WTC11 (cell line): ENCODE measurements around the gene ZBTB44. TPM values are rescaled to one million over a fixed set of nuclear protein-coding genes. Genes with fewer than 3 reads are reported as not detected.
A peak's percentile ranks its signal among the peaks of the same experiment; 100 is the strongest.

ENCODE experiments used
- ATAC-seq: fragments of 200-7000 bp; cut with Tn5 transposase; 2 replicates; pipeline ENCODE4 v1.10.0; 2021; ENCODE audit warnings: mild to moderate bottlenecking, moderate library complexity
- CTCF ChIA-PET: fragments of 300-600 bp; sonication (Branson Sonifier 250); formaldehyde crosslinking; loops from one replicate; lab custom pipeline; 2021; ENCODE audit warnings: antibody characterized with exemption; lab: Charles Lee
- POLR2A ChIA-PET: fragments of 350-600 bp; sonication (Branson Sonifier 250); formaldehyde crosslinking; loops from one replicate; lab custom pipeline; 2021; ENCODE audit warnings: antibody characterized with exemption; lab: Charles Lee
- DNase-seq: peaks from one replicate; pipeline ENCODE4 v3.0.0; 2021; ENCODE audit warnings: low spot score
- H3K27ac Mint-ChIP-seq: 2 replicates; pipeline ENCODE4 v1.8.0; 2021; ENCODE audit warnings: mixed read lengths
- H3K27me3 Mint-ChIP-seq: 2 replicates; pipeline ENCODE4 v1.8.0; 2021; ENCODE audit warnings: low read depth, mild to moderate bottlenecking, moderate library complexity, mixed read lengths
- H3K36me3 Mint-ChIP-seq: 2 replicates; pipeline ENCODE4 v1.8.0; 2021; ENCODE audit warnings: mixed read lengths
- H3K4me1 Mint-ChIP-seq: 2 replicates; pipeline ENCODE4 v1.8.0; 2022; ENCODE audit warnings: mixed read lengths
- H3K4me3 Mint-ChIP-seq: 2 replicates; pipeline ENCODE4 v1.8.0; 2021; ENCODE audit warnings: mild to moderate bottlenecking, moderate library complexity, mixed read lengths
- H3K9me3 Mint-ChIP-seq: 2 replicates; pipeline ENCODE4 v1.8.0; 2021; ENCODE audit warnings: mixed read lengths
- CREB1 ChIP-seq: sonication (generic); formaldehyde crosslinking; IDR thresholded peaks from 2 replicates; pipeline ENCODE4 v1.8.0; 2023; ENCODE audit warnings: mild to moderate bottlenecking, missing genetic modification reagents
- CREM ChIP-seq: sonication (generic); formaldehyde crosslinking; IDR thresholded peaks from 2 replicates; pipeline ENCODE4 v1.8.1; 2022; ENCODE audit warnings: mild to moderate bottlenecking, missing genetic modification reagents, moderate library complexity
- EMX1 ChIP-seq: fragments of 250-450 bp; sonication (Bioruptor Pico); IDR thresholded peaks from 2 replicates; pipeline ENCODE4 v1.8.0; 2021; ENCODE audit warnings: mild to moderate bottlenecking
- ESRRA ChIP-seq: sonication (generic); formaldehyde crosslinking; IDR thresholded peaks from 2 replicates; pipeline ENCODE4 v1.8.1; 2022; ENCODE audit warnings: mild to moderate bottlenecking, missing genetic modification reagents, borderline replicate concordance
- FOXJ3 ChIP-seq: sonication (generic); formaldehyde crosslinking; IDR thresholded peaks from 2 replicates; pipeline ENCODE4 v1.9.0; 2021; ENCODE audit warnings: missing genetic modification reagents, mild to moderate bottlenecking, borderline replicate concordance
- GABPB1 ChIP-seq: sonication (generic); formaldehyde crosslinking; IDR thresholded peaks from 2 replicates; pipeline ENCODE4 v1.8.1; 2023; ENCODE audit warnings: mild to moderate bottlenecking, missing genetic modification reagents
- GRHL2 ChIP-seq: fragments of 250-450 bp; sonication (Bioruptor Pico); IDR thresholded peaks from 2 replicates; pipeline ENCODE4 v1.8.0; 2022; ENCODE audit warnings: mild to moderate bottlenecking, moderate library complexity; ENCODE audit not compliant: insufficient replicate concordance, severe bottlenecking
- HMGA2 ChIP-seq: fragments of 250-450 bp; sonication (Bioruptor Pico); IDR thresholded peaks from 2 replicates; pipeline ENCODE4 v1.4.0; 2021; ENCODE audit warnings: mild to moderate bottlenecking, moderate library complexity
- JUN ChIP-seq: sonication (generic); formaldehyde crosslinking; IDR thresholded peaks from 2 replicates; pipeline ENCODE4 v1.8.0; 2023; ENCODE audit warnings: mild to moderate bottlenecking, missing genetic modification reagents
- KAT7 ChIP-seq: sonication (generic); formaldehyde crosslinking; IDR thresholded peaks from 2 replicates; pipeline ENCODE4 v1.8.1; 2023; ENCODE audit warnings: missing genetic modification reagents, mild to moderate bottlenecking, borderline replicate concordance
- NFYB ChIP-seq: sonication (generic); formaldehyde crosslinking; conservative IDR thresholded peaks from 2 replicates; pipeline ENCODE4 v1.8.0; 2022; ENCODE audit warnings: low read depth, missing genetic modification reagents
- TCF7 ChIP-seq: sonication (generic); formaldehyde crosslinking; IDR thresholded peaks from 2 replicates; pipeline ENCODE4 v1.8.0; 2022; ENCODE audit warnings: mild to moderate bottlenecking, low read depth, missing genetic modification reagents, moderate library complexity
- TEAD1 ChIP-seq: sonication (generic); formaldehyde crosslinking; IDR thresholded peaks from 2 replicates; pipeline ENCODE4 v1.8.0; 2022; ENCODE audit warnings: mild to moderate bottlenecking, missing genetic modification reagents
- ZBTB21 ChIP-seq: sonication (generic); formaldehyde crosslinking; IDR thresholded peaks from 2 replicates; pipeline ENCODE4 v1.8.1; 2023; ENCODE audit warnings: mild to moderate bottlenecking, missing genetic modification reagents, borderline replicate concordance
- ZNF121 ChIP-seq: sonication (generic); formaldehyde crosslinking; IDR thresholded peaks from 2 replicates; pipeline ENCODE4 v1.8.0; 2023; ENCODE audit warnings: missing genetic modification reagents
- ZNF317 ChIP-seq: sonication (generic); formaldehyde crosslinking; IDR thresholded peaks from 2 replicates; pipeline ENCODE4 v1.8.1; 2023; ENCODE audit warnings: low read depth, mild to moderate bottlenecking, moderate library complexity, missing genetic modification reagents, borderline replicate concordance
- ZNF423 ChIP-seq: fragments of 250-450 bp; sonication (Bioruptor Pico); IDR thresholded peaks from 2 replicates; pipeline ENCODE4 v2.1.2; 2022; ENCODE audit warnings: mild to moderate bottlenecking, moderate library complexity
- ZNF671 ChIP-seq: fragments of 250-450 bp; sonication (Bioruptor Pico); IDR thresholded peaks from 2 replicates; pipeline ENCODE4 v1.8.0; 2021; ENCODE audit warnings: mild to moderate bottlenecking
- total RNA-seq: library from RNA; stranded (reverse); gene quantifications from 3 replicates; pipeline ENCODE4 v1.2.3, GENCODE V29; 2021
- TF ChIP-seq, protein P1 (sequence below): fragments of 250-450 bp; sonication (Bioruptor Pico); IDR thresholded peaks from 2 replicates; pipeline ENCODE4 v1.9.0; 2021; ENCODE audit warnings: mild to moderate bottlenecking, borderline replicate concordance
- TF ChIP-seq, protein P2 (sequence below): sonication (generic); formaldehyde crosslinking; IDR thresholded peaks from 2 replicates; pipeline ENCODE4 v1.8.1; 2022; ENCODE audit warnings: low read depth, mild to moderate bottlenecking, moderate library complexity, missing genetic modification reagents, borderline replicate concordance
- TF ChIP-seq, protein P3 (sequence below): sonication (generic); formaldehyde crosslinking; IDR thresholded peaks from 2 replicates; pipeline ENCODE4 v1.8.1; 2023; ENCODE audit warnings: mild to moderate bottlenecking, missing genetic modification reagents, moderate library complexity
- TF ChIP-seq, protein P4 (sequence below): sonication (generic); formaldehyde crosslinking; IDR thresholded peaks from 2 replicates; pipeline ENCODE4 v1.8.0; 2023; ENCODE audit warnings: missing genetic modification reagents, mild to moderate bottlenecking, borderline replicate concordance
- TF ChIP-seq, protein P5 (sequence below): sonication (generic); formaldehyde crosslinking; IDR thresholded peaks from 2 replicates; pipeline ENCODE4 v1.8.1; 2022; ENCODE audit warnings: mild to moderate bottlenecking, missing genetic modification reagents, moderate library complexity, borderline replicate concordance

The ZBTB44 gene
- total RNA-seq, 1 experiment from 2014 or later: 107 TPM

DNA sequence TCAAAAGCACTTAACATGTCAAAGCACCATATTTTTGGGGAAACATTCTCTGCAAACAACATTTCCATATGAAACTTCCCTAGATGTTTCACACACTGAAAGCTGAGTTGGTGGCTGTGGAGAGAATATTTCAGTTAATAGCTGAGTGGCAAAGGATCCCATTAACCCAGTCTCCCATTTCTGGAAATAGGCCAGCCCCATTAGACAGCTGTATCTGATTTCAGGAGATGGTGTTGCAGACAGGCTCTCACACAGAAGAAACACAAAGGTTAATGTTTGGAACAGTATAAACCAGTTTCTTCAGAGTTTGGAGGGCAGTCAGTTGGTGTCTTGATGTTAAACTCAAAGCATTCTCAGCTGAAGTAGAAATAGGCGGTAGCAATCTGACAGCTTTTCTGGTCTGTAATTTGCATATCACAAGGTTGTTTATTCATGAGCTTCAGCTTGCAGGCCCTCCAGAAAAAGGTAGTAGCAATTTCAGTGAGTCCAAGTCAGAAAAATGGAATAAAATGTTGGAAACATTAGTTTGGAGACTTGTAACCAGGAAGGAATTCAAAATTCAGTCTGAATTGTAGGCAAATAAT is 15.5 kb upstream of the ZBTB44 start (continued):
- TF ChIP-seq, protein P1, sequence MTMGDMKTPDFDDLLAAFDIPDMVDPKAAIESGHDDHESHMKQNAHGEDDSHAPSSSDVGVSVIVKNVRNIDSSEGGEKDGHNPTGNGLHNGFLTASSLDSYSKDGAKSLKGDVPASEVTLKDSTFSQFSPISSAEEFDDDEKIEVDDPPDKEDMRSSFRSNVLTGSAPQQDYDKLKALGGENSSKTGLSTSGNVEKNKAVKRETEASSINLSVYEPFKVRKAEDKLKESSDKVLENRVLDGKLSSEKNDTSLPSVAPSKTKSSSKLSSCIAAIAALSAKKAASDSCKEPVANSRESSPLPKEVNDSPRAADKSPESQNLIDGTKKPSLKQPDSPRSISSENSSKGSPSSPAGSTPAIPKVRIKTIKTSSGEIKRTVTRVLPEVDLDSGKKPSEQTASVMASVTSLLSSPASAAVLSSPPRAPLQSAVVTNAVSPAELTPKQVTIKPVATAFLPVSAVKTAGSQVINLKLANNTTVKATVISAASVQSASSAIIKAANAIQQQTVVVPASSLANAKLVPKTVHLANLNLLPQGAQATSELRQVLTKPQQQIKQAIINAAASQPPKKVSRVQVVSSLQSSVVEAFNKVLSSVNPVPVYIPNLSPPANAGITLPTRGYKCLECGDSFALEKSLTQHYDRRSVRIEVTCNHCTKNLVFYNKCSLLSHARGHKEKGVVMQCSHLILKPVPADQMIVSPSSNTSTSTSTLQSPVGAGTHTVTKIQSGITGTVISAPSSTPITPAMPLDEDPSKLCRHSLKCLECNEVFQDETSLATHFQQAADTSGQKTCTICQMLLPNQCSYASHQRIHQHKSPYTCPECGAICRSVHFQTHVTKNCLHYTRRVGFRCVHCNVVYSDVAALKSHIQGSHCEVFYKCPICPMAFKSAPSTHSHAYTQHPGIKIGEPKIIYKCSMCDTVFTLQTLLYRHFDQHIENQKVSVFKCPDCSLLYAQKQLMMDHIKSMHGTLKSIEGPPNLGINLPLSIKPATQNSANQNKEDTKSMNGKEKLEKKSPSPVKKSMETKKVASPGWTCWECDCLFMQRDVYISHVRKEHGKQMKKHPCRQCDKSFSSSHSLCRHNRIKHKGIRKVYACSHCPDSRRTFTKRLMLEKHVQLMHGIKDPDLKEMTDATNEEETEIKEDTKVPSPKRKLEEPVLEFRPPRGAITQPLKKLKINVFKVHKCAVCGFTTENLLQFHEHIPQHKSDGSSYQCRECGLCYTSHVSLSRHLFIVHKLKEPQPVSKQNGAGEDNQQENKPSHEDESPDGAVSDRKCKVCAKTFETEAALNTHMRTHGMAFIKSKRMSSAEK (CRISPR knock-in tag): no peak
- TF ChIP-seq KAT7 (no peak), FOXJ3 (CRISPR knock-in tag) (no peak), ZNF317 (no peak), CREB1 (CRISPR knock-in tag) (no peak), ZNF423 (CRISPR knock-in tag) (no peak), HMGA2 (CRISPR knock-in tag) (no peak), EMX1 (CRISPR knock-in tag) (no peak), ZBTB21 (CRISPR knock-in tag) (no peak)
- TF ChIP-seq, protein P2, sequence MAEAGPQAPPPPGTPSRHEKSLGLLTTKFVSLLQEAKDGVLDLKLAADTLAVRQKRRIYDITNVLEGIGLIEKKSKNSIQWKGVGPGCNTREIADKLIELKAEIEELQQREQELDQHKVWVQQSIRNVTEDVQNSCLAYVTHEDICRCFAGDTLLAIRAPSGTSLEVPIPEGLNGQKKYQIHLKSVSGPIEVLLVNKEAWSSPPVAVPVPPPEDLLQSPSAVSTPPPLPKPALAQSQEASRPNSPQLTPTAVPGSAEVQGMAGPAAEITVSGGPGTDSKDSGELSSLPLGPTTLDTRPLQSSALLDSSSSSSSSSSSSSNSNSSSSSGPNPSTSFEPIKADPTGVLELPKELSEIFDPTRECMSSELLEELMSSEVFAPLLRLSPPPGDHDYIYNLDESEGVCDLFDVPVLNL (CRISPR knock-in tag): no peak
- TF ChIP-seq, protein P3, sequence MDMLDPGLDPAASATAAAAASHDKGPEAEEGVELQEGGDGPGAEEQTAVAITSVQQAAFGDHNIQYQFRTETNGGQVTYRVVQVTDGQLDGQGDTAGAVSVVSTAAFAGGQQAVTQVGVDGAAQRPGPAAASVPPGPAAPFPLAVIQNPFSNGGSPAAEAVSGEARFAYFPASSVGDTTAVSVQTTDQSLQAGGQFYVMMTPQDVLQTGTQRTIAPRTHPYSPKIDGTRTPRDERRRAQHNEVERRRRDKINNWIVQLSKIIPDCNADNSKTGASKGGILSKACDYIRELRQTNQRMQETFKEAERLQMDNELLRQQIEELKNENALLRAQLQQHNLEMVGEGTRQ (CRISPR knock-in tag): no peak

DNA sequence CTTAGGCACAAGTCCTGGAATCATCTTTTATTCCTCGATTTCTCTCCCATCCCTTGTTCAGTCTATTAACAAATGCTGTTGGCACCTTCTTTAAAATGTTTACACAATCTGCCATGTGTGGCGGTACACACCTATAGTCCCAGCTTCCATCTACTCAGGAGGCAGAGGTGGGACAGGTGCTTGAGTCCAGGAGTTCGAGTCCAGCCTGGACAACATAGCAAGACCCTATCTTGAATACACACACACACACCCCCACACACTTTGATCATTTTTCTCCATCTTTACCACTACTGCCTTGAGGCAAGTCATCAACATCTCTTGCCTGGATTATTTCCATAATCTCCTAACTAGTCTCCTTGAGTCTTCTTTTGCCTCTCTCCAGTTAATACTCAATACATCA is 13.7 kb upstream of the ZBTB44 start:
- H3K4me3 Mint-ChIP-seq: no peak overlapping the region
- H3K27me3 Mint-ChIP-seq: no peaks in the 10 kb centered on the region; the same call in 1 of the 2 replicates
- peaks cover 15% of the 10 kb centered on the region for H3K9me3 Mint-ChIP-seq
- no peak overlapping the region for H3K27ac Mint-ChIP-seq
- DNase-seq (no peak), ATAC-seq (no peak)
- H3K4me1 Mint-ChIP-seq: peaks cover 15% of the 10 kb centered on the region
- POLR2A ChIA-PET: no interaction called here
- TF ChIP-seq NFYB (CRISPR knock-in tag) (no peak), ZNF121 (CRISPR knock-in tag) (peak; percentile 54; the same call in 1 of the 2 replicates)
- TF ChIP-seq, all 79 proteins: peak for 1
- CTCF ChIA-PET: no interaction called here
- peaks cover 7% of the 10 kb centered on the region; the same call in 1 of the 2 replicates for H3K36me3 Mint-ChIP-seq

DNA sequence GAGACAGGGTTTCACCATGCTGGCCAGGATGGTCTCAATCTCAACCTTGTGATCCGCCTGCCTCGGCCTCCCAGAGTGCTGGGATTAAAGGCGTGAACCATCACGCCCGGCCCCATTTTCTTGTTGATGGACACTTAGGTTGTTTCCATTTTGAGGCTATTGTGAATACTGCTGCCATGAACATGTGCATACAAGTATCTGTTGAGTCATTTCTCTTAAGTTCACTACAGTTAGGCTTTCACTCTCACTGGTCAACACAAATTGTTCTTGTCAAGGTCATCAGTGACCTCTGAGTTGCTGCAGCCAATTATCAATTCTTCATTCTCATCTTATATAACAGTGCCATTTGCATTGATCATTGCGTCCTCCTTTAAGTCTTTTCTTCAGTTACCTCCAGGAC is 13.0 kb upstream of the ZBTB44 start:
- POLR2A ChIA-PET: no interaction called here
- CTCF ChIA-PET: no interaction called here
- no peaks in the 10 kb centered on the region for H3K27me3 Mint-ChIP-seq
- TF ChIP-seq CREM (CRISPR knock-in tag) (no peak), JUN (CRISPR knock-in tag) (no peak), CREB1 (CRISPR knock-in tag) (no peak), ZNF671 (CRISPR knock-in tag) (no peak), TCF7 (CRISPR knock-in tag) (no peak), GRHL2 (CRISPR knock-in tag) (no peak), GABPB1 (CRISPR knock-in tag) (no peak), ESRRA (CRISPR knock-in tag) (no peak), TEAD1 (CRISPR knock-in tag) (no peak)
- TF ChIP-seq, protein P4, sequence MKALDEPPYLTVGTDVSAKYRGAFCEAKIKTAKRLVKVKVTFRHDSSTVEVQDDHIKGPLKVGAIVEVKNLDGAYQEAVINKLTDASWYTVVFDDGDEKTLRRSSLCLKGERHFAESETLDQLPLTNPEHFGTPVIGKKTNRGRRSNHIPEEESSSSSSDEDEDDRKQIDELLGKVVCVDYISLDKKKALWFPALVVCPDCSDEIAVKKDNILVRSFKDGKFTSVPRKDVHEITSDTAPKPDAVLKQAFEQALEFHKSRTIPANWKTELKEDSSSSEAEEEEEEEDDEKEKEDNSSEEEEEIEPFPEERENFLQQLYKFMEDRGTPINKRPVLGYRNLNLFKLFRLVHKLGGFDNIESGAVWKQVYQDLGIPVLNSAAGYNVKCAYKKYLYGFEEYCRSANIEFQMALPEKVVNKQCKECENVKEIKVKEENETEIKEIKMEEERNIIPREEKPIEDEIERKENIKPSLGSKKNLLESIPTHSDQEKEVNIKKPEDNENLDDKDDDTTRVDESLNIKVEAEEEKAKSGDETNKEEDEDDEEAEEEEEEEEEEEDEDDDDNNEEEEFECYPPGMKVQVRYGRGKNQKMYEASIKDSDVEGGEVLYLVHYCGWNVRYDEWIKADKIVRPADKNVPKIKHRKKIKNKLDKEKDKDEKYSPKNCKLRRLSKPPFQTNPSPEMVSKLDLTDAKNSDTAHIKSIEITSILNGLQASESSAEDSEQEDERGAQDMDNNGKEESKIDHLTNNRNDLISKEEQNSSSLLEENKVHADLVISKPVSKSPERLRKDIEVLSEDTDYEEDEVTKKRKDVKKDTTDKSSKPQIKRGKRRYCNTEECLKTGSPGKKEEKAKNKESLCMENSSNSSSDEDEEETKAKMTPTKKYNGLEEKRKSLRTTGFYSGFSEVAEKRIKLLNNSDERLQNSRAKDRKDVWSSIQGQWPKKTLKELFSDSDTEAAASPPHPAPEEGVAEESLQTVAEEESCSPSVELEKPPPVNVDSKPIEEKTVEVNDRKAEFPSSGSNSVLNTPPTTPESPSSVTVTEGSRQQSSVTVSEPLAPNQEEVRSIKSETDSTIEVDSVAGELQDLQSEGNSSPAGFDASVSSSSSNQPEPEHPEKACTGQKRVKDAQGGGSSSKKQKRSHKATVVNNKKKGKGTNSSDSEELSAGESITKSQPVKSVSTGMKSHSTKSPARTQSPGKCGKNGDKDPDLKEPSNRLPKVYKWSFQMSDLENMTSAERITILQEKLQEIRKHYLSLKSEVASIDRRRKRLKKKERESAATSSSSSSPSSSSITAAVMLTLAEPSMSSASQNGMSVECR: no peak
- TF ChIP-seq, protein P5, sequence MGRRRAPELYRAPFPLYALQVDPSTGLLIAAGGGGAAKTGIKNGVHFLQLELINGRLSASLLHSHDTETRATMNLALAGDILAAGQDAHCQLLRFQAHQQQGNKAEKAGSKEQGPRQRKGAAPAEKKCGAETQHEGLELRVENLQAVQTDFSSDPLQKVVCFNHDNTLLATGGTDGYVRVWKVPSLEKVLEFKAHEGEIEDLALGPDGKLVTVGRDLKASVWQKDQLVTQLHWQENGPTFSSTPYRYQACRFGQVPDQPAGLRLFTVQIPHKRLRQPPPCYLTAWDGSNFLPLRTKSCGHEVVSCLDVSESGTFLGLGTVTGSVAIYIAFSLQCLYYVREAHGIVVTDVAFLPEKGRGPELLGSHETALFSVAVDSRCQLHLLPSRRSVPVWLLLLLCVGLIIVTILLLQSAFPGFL (CRISPR knock-in tag): no peak

More for the DNA sequence above, 13.0 kb upstream of the ZBTB44 start:
- Mint-ChIP-seq H3K27ac (no peak overlapping the region), H3K9me3 (peaks cover 22% of the 10 kb centered on the region), H3K4me3 (no peak overlapping the region), H3K4me1 (peaks cover 15% of the 10 kb centered on the region), H3K36me3 (peaks cover 13% of the 10 kb centered on the region)
- ATAC-seq (no peak), DNase-seq (no peak)
